H9 (cell line): ENCODE data around the gene CHCHD3. TPM values are rescaled to one million over a fixed set of nuclear protein-coding genes. Genes with fewer than 3 reads are reported as not detected.

ENCODE experiments used
- DNase-seq: peaks from one replicate; pipeline ENCODE4 v3.0.0-alpha.2; 2017
- H2AFZ ChIP-seq: one replicate; pipeline ENCODE4 v1.6.1; 2013; ENCODE audit warnings: mild to moderate bottlenecking, low read length, control low read depth, moderate library complexity
- H2AK5ac ChIP-seq: 2 replicates; pipeline ENCODE4 v1.6.1; 2013; ENCODE audit warnings: low read length, control low read depth, mixed read lengths; ENCODE audit not compliant: insufficient read length
- H2BK120ac ChIP-seq: one replicate; pipeline ENCODE4 v1.6.1; 2013; ENCODE audit warnings: low read depth, mild to moderate bottlenecking, low read length, control low read depth, inconsistent platforms; ENCODE audit not compliant: poor library complexity, severe bottlenecking
- H2BK12ac ChIP-seq: 2 replicates; pipeline ENCODE4 v1.6.1; 2013; ENCODE audit warnings: low read length, control low read depth, mixed read lengths, low read depth; ENCODE audit not compliant: insufficient read length
- H2BK15ac ChIP-seq: 2 replicates; pipeline ENCODE4 v1.6.1; 2013; ENCODE audit warnings: low read depth, low read length, control low read depth
- H2BK20ac ChIP-seq: one replicate; pipeline ENCODE4 v1.6.1; 2013; ENCODE audit warnings: low read depth, mild to moderate bottlenecking, low read length, control low read depth, inconsistent platforms; ENCODE audit not compliant: poor library complexity, severe bottlenecking
- H2BK5ac ChIP-seq: 2 replicates; pipeline ENCODE4 v1.6.1; 2013; ENCODE audit warnings: low read length, control low read depth, mixed read lengths; ENCODE audit not compliant: insufficient read length
- H3K14ac ChIP-seq: 2 replicates; pipeline ENCODE4 v1.6.1; 2013; ENCODE audit warnings: low read length, control low read depth; ENCODE audit not compliant: insufficient read depth
- H3K18ac ChIP-seq: 2 replicates; pipeline ENCODE4 v1.6.1; 2013; ENCODE audit warnings: low read depth, mild to moderate bottlenecking, mixed read lengths, low read length, control low read depth; ENCODE audit not compliant: insufficient read length
- H3K23ac ChIP-seq: 2 replicates; pipeline ENCODE4 v1.6.1; 2013; ENCODE audit warnings: low read length, control low read depth, mixed read lengths, low read depth; ENCODE audit not compliant: insufficient read length
- H3K23me2 ChIP-seq: 2 replicates; pipeline ENCODE4 v1.6.1; 2013; ENCODE audit warnings: low read depth, mild to moderate bottlenecking, mixed read lengths, low read length, control low read depth; ENCODE audit not compliant: insufficient read length, poor library complexity, severe bottlenecking
- H3K27ac ChIP-seq: 2 replicates; pipeline ENCODE4 v1.5.1; 2013; ENCODE audit warnings: low read length, control low read depth, mixed read lengths, low read depth; ENCODE audit not compliant: insufficient read length
- H3K27me3 ChIP-seq: 2 replicates; pipeline ENCODE4 v1.6.1; 2013; ENCODE audit warnings: low read length, control low read depth, inconsistent platforms; ENCODE audit not compliant: insufficient read depth
- H3K4ac ChIP-seq: 2 replicates; pipeline ENCODE4 v1.6.1; 2013; ENCODE audit warnings: low read depth, mild to moderate bottlenecking, control low read depth, inconsistent platforms, low read length, moderate library complexity
- H3K4me1 ChIP-seq: 2 replicates; pipeline ENCODE4 v1.6.1; 2013; ENCODE audit warnings: low read length, control low read depth, inconsistent platforms; ENCODE audit not compliant: insufficient read depth
- H3K4me2 ChIP-seq: 2 replicates; pipeline ENCODE4 v1.6.1; 2013; ENCODE audit warnings: low read length, control low read depth, mixed read lengths; ENCODE audit not compliant: insufficient read length, insufficient read depth
- H3K56ac ChIP-seq: 2 replicates; pipeline ENCODE4 v1.6.1; 2013; ENCODE audit warnings: low read depth, mild to moderate bottlenecking, mixed read lengths, low read length, control low read depth; ENCODE audit not compliant: insufficient read length
- H3K79me1 ChIP-seq: 2 replicates; pipeline ENCODE4 v1.6.1; 2013; ENCODE audit warnings: low read depth, mild to moderate bottlenecking, moderate library complexity, low read length, control low read depth, inconsistent platforms; ENCODE audit not compliant: insufficient read depth, poor library complexity, severe bottlenecking
- H3K79me2 ChIP-seq: 2 replicates; pipeline ENCODE4 v1.6.1; 2013; ENCODE audit warnings: low read length, control low read depth, inconsistent platforms; ENCODE audit not compliant: insufficient read depth
- H3K9ac ChIP-seq: 2 replicates; pipeline ENCODE4 v1.6.1; 2013; ENCODE audit warnings: low read length, control low read depth, mixed read lengths; ENCODE audit not compliant: insufficient read length; ENCODE audit errors: extremely low read depth
- H3K9me3 ChIP-seq: one replicate; pipeline ENCODE4 v1.6.1; 2013; ENCODE audit warnings: low read depth, low read length, inconsistent platforms; ENCODE audit not compliant: control insufficient read depth
- H3T11ph ChIP-seq: one replicate; pipeline ENCODE4 v1.6.1; 2013; ENCODE audit warnings: mild to moderate bottlenecking, low read length, control low read depth, inconsistent platforms
- H4K20me1 ChIP-seq: one replicate; pipeline ENCODE4 v1.6.1; 2013; ENCODE audit not compliant: control insufficient read depth, insufficient read length, insufficient read depth
- H4K5ac ChIP-seq: 2 replicates; pipeline ENCODE4 v1.6.1; 2013; ENCODE audit warnings: low read depth, mild to moderate bottlenecking, mixed read lengths, low read length, control low read depth; ENCODE audit not compliant: insufficient read length
- H4K8ac ChIP-seq: replicated peaks from 2 replicates; pipeline ENCODE4 v1.6.1; 2013; ENCODE audit warnings: low read length, control low read depth, mixed read lengths, low read depth; ENCODE audit not compliant: insufficient read length
- H4K91ac ChIP-seq: 2 replicates; pipeline ENCODE4 v1.6.1; 2013; ENCODE audit warnings: low read depth, mild to moderate bottlenecking, moderate library complexity, mixed read lengths, low read length, control low read depth; ENCODE audit not compliant: insufficient read length
- H3K27ac Mint-ChIP-seq, 3 experiments: 2 replicates in 2 of 3; 3 replicates in 1 of 3; pipeline ENCODE4 v1.8.0; 2020 to 2021; ENCODE audit warnings: mixed read lengths in 3 of 3, mild to moderate bottlenecking in 1 of 3, moderate library complexity in 1 of 3
- H3K27me3 Mint-ChIP-seq: 2 replicates; pipeline ENCODE4 v1.8.0; 2021; ENCODE audit warnings: low read depth, mild to moderate bottlenecking, moderate library complexity, mixed read lengths
- H3K36me3 Mint-ChIP-seq, 3 experiments: 2 replicates in 2 of 3; 3 replicates in 1 of 3; pipeline ENCODE4 v1.8.0; 2020 to 2021; ENCODE audit warnings: low read depth in 3 of 3, mixed read lengths in 3 of 3; ENCODE audit not compliant: insufficient read depth in 1 of 3
- H3K4me1 Mint-ChIP-seq, 2 experiments: 2 replicates each; pipeline ENCODE4 v1.8.0; 2020; ENCODE audit warnings: mixed read lengths in 2 of 2
- H3K4me3 Mint-ChIP-seq, 2 experiments: 2 replicates in 1 of 2; 3 replicates in 1 of 2; pipeline ENCODE4 v1.8.0; 2020 to 2021; ENCODE audit warnings: mild to moderate bottlenecking in 2 of 2, mixed read lengths in 2 of 2, moderate library complexity in 1 of 2
- H3K9me3 Mint-ChIP-seq, 2 experiments: 2 replicates in 1 of 2; 3 replicates in 1 of 2; pipeline ENCODE4 v1.8.0; 2020; ENCODE audit warnings: mild to moderate bottlenecking in 2 of 2, mixed read lengths in 2 of 2, moderate library complexity in 1 of 2
- CTCF ChIP-seq: fragments of 200-600 bp; sonication (generic); conservative IDR thresholded peaks from 3 replicates; pipeline ENCODE4 v1.8.0; 2021; ENCODE audit warnings: antibody characterized with exemption, mild to moderate bottlenecking
- WGBS: extraction: QIAGEN DNeasy Blood & Tissue Kit; methylation state at CpG from one replicate; pipeline ENCODE4 v1.1.7; 2013; ENCODE audit warnings: missing lambda C conversion rate, low lambda C conversion rate, mixed read lengths; ENCODE audit not compliant: insufficient read length; ENCODE audit errors: extremely low coverage; 5-methylcytosine and 5-hydroxymethylcytosine counted together
- total RNA-seq: library from RNA; stranded (reverse); gene quantifications from 2 replicates; pipeline ENCODE4 v1.2.1, GENCODE V29; 2021

CHCHD3 gene
- total RNA-seq, 1 experiment from 2014 or later: 104 TPM

DNA sequence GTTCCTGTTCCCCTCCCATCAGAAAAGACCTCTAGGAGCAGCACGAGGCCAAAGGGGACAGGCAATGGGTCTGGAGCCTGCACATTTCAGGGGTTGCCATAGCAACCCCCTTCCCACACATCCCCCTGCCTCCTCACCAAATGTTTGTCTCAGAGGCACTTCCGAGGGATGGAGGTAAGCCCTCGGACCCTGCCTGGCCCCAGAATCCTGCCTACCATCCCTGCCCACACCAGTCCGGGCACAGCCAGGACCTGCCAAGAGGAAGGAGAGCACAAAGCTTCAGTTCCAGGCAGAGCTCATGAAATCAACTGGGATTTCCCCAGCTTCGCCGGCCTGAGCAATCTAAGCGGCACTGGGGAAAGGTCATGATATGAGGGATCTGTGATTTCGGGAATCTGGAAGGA, 330.6 kb downstream of the CHCHD3 start:
- no peak overlapping the region for H3K23ac ChIP-seq
- H3K27me3 Mint-ChIP-seq: no peaks in the 10 kb centered on the region
- H3K27me3 ChIP-seq: no peaks in the 10 kb centered on the region
- no peak overlapping the region for H4K8ac ChIP-seq
- H2BK20ac ChIP-seq: no peak overlapping the region
- H2BK12ac ChIP-seq: no peak overlapping the region
- H3K4ac ChIP-seq: no peak overlapping the region
- peaks cover 8% of the 10 kb centered on the region; the same call in 1 of the 2 replicates for H3K4me1 ChIP-seq
- H3K27ac ChIP-seq: no peak overlapping the region
- no peaks in the 10 kb centered on the region for H3K9me3 ChIP-seq
- no peak overlapping the region for H3K14ac ChIP-seq
- H2BK120ac ChIP-seq: no peak overlapping the region
- WGBS: no CpG with 5 or more reads among the region's 8 CpGs
- H3K27ac Mint-ChIP-seq: no peak overlapping the region
- no peak overlapping the region for H4K91ac ChIP-seq
- H3K23me2 ChIP-seq: no peaks in the 10 kb centered on the region
- no peak for DNase-seq
- H3K9ac ChIP-seq: no peak overlapping the region
- no peak overlapping the region for H4K5ac ChIP-seq
- H2AFZ ChIP-seq: no peak overlapping the region
- peak overlapping the region; percentile 17 for H3K18ac ChIP-seq
- TF ChIP-seq CTCF: no peak
- no peak overlapping the region for H3K56ac ChIP-seq
- H3K79me1 ChIP-seq: no peaks in the 10 kb centered on the region
- no peaks in the 10 kb centered on the region for H4K20me1 ChIP-seq
- H3K79me2 ChIP-seq: no peaks in the 10 kb centered on the region
- 0 out of 5 replicates have a peak, but pooled peaks cover 0 to 3% of the 10 kb centered on the region in 2 experiments for H3K9me3 Mint-ChIP-seq
- no peak overlapping the region for H3T11ph ChIP-seq
- peaks cover 21 to 26% of the 10 kb centered on the region in 2 experiments for H3K4me1 Mint-ChIP-seq
- no peak overlapping the region for H3K4me3 Mint-ChIP-seq
- no peak overlapping the region for H2BK15ac ChIP-seq
- H2AK5ac ChIP-seq: no peak overlapping the region
- H3K4me2 ChIP-seq: peak overlapping the region; percentile 11
- H2BK5ac ChIP-seq: no peak overlapping the region
- H3K36me3 Mint-ChIP-seq: peaks cover 0 to 2% (median 0%) of the 10 kb centered on the region in 3 experiments; a peak in 2 of 7 replicates
